T-helper 1 cell (primary cell): ENCODE results near the gene CC2D1A.

Source experiments
- DNase-seq, 5 donors: peaks; one replicate each; pipeline ENCODE4 v3.0.0-alpha.2; 2012 to 2020

CC2D1A gene

DNA sequence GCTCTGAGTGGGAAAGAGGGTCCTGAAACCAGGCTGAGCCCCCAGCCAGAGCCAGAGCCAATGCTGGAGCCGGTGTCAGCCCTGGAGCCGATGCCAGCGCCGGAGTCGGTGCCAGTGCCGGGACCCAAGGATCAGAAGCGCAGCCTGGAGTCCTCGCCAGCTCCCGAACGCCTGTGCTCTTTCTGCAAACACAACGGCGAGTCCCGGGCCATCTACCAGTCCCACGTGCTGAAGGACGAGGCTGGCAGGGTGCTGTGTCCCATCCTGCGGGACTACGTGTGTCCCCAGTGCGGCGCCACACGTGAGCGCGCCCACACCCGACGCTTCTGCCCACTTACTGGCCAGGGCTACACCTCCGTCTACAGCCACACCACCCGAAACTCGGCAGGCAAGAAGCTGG lies 28.7 kb upstream of the CC2D1A start:
- no peak for DNase-seq

DNA sequence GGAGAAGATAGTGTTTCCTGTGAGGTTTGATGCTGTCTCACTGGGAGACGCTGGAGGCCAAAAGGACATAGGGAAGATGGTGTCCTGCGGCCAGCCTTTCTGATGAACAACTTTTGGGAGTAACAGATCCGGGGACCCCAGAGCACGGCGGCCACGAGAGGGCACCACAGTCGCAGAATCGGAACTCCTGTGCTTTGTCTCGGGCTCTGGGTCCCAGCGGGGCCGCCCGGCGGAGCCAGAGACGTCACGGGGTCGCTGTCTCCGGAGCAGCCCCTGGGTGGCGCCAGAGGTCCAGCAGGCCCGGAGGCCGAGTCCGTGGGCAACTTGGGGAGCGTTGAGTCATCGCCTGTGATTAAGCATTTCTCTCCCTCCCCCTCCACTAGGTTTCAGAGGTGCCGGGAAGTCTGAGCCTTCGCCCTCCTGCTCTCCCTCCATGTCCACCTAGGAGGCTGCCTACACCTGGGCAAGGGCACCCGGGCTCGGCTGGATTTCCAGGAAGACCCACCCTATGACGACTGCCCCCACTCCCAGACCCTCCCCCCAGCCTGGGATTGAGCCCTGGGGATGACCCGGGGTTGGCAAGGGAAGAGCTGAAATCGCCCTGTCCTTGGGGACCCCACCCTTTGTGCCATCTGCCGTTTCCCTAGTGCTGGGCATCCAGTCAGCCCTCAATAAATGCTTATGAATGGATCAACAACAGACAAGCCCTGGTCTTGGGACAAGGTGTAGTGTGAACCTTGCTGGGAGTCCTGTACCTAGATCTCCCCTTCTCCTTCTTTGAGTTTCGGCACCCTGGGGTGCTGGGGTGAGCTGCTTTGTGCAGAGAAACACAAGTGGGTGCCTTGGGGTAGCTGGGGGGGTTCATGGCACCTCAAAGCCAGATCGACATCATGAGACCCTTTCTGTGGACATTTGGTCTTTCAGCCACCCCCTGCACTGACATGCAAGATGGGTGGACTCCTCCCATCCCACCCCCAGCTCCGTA lies 25.6 kb upstream of the CC2D1A start:
- DNase-seq: peak; percentile 94 to 97 (median 96)

DNA sequence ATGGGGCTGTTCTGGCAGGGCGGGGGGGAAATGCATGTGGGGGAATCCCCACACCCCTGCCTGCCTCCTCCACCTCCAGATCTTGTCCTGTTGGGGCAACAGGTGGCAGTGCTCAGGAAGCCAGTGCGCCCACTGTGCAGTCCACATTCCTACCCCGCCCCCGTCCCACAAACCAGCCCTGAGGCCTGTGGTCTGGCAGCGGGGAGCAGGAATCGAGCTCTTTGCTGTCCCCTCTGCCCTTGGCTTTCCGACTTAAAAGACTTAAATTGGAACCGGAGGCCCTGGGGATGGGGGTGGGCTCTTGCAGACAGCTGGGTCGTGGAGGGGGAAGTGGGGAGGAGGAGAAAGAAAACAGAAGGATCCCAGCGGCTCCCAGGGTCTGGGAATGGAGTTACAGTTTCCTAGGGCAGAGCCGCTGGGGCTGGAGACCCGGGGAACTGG lies 24.7 kb upstream of the CC2D1A start:
- DNase-seq: peak in 2 of 5 donors; percentile 19 to 36

DNA sequence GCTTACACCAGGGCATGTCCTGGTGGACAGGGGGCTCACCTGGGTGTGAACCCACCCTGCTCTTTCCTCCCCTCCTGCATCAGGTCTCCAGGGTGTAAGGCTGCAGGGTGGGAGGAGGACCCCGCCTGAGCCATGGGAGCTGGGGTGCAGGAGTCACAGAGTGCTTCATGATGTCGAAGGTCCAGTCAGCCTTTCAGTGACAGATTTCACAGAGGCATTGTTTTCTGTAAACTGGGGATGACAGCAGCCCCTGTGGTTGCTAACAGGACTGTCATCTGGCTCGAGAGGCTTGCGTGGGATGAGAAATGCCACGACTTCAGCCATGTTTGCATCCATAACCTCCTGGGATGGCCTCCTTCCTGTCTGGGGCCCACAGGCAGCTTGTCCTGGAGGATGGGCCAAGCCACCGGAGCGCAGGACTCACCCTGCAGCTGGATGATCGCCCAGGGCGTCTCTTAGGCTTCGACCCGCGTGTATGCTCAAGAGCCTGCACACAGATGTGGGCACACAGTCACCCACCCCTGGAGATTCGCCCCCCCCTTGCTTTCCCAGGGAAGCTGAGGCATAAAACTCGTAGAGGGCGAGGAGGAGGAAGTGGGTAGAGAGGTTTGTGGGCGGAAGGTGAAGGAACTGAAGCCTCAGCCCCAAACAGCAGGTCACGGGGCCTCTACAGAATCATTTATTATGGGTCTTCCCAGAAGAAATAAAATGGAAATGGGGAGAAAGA lies 24.1 kb upstream of the CC2D1A start:
- DNase-seq: peak in 2 of 5 donors; percentile 25 to 63

DNA sequence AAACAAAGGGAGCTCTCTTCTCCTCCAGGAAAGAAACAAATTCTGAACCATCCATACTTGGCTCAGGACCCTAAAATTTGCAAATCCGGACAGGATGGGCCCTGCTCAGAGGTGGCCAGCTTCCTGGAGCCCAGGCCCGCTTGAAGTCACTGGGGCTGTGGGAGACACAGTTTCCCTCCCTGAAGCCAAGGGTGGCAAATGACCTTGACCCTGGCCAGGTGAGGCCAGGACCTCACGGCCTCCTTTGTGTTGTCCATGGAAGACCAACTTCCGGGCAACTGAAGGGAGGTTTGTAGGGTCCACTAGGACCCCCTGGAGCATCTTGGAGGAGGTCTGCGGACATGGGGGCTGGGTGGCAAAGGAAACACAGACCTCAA lies 23.6 kb upstream of the CC2D1A start:
- DNase-seq: no peak

DNA sequence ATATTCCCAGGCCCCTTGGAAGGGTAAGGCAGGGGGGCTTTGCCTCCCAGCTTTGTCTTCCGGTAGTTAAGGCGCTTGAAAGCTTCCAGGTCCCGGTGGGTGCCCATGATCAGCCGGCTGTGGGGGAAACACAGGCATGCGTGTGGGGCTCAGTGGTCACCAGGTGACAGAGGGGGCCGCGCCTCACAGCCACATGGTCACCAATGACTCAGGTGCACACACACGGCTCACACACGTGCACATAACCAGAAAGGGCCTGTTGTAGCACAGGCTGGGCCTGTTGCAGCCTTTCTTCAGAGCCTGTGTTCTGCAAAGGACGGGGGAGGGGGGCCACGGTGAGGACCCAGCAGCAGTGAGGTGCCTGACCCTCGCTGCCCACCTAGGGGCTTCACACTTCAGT lies 23.2 kb upstream of the CC2D1A start:
- DNase-seq: no peak

DNA sequence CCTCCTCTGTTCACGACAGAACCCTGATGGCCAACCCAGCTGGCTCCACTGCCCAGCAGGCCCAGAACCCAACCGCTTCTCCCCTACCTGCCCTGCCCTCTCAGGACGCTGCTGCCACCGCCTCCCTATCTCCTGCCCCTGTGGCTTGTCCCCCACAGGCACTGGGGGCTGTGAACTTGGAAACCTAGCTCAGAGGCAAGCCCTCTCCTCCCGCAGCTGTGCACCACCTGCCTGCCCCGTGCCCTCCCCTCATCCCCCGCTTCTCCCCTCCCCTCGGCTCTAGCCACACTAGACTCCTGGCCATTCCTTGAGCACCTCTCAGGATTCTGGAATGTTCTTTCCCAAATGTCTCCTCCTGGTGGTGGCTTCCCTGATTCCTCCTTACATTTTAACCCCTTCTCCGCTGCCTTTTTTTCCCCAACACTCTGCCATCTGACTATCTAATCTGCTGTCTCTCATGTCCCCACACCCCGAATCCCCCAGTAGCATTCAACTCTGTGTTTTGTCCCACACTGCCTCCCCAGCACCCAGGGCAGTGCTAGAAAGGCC lies 22.4 kb upstream of the CC2D1A start:
- no peak for DNase-seq

DNA sequence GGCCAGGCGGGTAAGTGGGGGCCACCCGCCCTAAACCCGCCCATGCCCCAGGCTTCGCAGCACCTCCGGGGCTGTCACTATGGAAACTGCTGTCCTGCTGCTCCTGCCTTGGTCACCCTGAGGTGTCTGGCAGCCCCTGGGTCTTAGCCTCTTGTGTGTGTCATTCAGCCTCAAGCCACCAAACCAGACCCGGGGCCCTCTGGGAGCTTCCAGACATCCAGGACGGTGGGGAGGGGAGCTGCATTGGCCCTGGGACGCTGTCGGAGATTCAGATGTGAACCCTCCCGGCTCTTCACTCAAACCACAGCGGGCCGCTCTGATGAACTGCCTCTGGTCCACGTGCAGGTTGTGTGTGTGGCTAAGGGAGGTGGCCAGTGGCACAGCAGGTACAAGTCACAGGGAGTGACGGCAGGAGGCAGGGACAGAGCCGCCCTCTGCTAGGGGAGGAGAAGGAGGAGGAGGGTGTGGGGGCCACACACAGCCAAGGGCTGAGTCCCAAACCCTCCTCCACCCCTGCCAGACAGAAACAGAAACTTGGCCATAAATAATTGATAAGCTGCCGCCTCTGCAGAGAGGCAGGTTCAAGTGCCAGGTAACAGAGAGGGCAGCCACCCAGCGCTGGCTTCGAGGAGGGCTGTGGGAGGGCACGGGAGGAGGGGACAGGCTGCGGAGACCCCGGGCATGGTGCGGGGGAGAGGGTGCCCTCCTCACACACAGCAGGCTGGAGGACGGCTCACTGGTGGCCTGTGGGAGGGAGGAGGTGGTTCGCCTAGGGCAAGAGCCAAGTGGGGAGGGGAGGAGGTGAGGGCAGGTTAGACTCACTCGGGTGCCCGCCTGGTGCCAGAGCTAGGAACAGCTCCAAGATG lies 21.0 kb upstream of the CC2D1A start:
- no peak for DNase-seq

DNA sequence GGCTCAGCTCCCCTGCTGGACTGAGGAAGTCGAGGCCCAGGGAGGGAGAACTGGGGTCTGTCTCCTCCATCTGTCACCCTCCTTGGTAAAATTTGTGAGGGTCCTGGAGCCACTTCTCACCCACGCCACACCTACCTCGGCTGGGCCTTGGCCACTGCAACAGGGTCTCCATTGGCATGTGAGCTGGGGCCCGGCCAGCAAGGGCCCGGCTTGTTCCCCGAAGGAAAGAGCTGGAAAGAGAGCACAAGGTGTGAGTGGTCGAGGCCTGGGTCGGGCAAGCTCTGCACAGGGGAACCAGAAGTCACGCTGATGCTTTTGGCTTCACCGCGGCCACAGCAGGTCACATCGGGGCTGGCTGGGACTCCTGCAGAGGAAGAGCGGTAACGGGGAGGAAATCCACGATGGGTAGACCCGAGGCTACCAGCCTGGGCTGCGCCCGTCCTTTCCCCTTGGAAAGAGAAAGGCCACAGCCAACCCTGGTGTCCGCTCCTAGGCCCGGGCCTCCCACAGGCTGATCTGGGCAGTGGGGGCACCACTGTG lies 20.1 kb upstream of the CC2D1A start:
- no peak for DNase-seq

DNA sequence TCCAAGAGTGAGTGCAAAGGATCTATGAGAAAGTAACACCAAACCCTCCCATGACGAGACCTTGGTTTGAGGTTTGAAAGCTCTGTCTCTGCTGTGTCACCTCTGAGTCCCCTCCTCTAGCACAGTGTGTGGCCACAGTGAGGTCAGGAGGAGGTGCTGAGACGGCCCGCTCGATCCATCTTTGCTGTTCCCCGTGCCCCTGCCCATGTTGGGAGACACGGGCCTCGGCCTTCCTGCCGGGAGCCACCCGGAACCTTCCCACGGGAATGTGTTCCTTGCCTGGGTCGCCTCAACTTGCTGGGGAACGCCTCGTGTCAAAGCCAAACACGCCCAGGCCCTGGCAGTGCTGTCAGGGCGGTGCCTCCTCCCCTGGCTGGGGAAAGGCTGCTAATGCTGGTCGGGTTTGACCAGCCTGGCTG lies 19.0 kb upstream of the CC2D1A start:
- DNase-seq: no peak

DNA sequence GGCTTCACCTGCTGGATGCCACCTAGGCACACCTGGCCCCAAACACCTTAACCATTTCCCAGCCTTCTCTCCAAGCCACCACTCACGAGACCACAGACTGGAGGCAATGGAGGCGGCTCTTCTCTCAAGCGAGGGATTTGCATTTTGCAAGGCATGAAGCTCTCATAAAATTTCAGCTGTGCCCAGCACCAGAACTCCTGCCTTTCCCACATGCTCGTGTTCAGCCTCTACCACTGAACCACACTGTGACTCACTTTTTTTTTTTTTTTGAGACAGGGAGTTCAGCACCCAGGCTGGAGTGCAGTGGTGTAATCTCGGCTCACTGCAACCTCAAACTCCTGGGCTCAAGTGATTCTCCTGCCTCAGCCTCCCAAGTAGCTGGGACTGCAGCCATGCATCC lies 18.5 kb upstream of the CC2D1A start:
- no peak for DNase-seq

DNA sequence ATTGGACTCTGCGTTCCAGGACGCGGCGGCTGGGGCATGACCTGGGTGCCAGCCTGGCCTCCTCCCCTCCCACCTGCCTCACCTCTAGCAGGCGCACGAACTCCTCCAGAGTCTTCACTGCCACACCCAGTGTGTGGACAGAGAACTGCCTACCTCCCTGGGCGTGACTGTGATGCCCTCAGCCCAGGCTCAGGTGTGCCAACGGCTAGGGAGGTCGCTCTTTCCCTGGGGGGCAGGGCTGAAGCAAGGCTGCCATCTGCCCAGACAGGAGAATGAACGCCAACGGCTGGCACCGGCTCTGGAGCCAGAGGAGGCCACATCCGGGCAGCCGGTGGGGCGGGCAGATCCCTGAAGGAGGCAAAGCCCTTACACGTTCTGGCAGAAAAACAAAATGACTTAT lies 17.7 kb upstream of the CC2D1A start:
- DNase-seq: no peak

DNA sequence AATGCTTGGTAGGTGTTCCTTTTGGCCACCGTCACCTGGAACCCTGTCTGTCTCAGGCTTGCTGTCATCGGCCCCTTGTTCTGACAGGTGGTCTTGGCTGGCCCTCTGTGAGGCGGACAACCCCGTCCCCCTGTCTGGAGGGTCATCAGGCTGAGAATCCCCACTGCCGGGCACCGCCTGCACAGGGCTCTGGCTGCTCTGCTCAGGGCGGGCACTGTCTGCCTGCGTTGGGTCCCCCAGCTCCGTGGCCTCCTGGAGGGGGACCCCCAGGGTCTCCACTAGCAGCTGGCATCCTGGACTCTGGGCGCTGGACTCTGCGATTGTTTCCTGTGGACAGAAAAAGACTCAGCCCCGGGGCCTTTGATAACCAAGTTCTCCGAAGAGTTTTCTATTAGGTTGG lies 15.9 kb upstream of the CC2D1A start:
- no peak for DNase-seq

DNA sequence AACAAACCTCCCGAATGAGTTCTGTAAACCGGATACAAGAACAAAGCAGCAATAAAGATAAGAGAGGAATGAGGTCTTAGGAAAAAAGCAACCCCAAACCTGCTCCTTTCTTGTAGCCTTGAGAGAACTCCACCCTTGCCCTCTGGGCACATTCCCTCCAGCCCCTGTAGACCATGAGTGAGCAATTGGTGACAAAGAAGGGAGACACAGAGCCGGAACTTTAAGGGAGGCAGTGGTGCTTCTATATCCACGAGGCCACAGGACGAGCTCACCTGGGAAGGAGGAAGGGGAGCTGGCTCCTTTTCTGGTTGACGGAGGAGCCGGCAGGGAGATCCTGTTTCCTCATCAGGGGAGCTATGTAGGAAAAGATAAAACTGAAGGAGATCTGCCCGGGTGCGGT lies 13.1 kb upstream of the CC2D1A start:
- no peak for DNase-seq

DNA sequence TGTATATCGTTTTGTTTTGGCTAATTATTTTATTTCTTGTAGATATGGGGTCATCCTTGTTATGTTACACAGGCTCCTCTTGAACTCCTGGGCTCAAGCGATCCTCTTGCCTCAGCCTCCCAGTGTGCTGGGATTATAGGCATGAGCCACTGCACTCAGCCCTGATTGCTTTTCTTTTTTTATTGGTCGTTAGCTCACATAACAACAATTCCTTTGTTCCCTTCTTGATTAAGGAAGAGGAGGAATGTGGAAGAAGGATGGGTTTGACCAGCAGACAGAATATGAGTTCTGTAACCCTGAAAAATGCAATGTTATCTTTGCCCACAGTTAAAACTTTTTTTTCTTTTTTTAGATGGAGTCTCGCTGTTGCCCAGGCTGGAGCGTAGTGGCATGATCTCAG lies 11.4 kb upstream of the CC2D1A start:
- DNase-seq: no peak

DNA sequence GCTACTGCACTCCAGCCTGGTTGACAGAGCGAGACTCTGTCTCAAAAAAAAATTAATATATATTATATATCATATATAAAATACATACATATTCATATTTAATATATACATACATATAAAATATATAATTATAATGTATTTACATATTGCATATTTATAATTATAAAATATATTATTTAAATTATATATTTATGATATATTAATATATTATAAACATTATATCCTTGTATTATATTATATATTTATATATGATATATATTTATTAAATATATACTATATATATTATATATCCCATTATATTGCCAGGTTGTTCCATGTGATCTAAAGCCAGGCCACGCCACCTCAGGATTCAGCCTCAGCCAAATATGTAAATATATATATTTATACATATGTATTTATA lies 9.8 kb upstream of the CC2D1A start:
- no peak for DNase-seq

DNA sequence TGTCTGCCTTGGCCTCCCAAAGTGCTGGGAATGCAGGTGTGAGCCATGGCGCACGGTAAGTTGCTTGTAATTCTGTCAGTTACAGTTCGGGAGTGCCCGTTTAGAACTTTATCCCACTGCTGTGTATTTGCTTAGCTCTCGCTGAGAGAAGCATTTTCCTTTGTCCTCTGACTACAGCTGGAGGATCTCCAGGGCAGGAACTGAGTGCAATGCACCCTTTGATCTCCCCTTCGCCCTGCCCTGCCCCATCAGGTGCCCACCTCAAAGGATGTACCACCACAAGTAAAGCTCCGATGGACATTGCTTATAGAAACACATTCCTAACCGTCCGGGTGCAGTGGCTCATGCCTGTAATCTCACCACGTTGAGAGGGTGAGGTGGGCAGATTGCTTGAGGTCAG lies 6.6 kb upstream of the CC2D1A start:
- DNase-seq: no peak

DNA sequence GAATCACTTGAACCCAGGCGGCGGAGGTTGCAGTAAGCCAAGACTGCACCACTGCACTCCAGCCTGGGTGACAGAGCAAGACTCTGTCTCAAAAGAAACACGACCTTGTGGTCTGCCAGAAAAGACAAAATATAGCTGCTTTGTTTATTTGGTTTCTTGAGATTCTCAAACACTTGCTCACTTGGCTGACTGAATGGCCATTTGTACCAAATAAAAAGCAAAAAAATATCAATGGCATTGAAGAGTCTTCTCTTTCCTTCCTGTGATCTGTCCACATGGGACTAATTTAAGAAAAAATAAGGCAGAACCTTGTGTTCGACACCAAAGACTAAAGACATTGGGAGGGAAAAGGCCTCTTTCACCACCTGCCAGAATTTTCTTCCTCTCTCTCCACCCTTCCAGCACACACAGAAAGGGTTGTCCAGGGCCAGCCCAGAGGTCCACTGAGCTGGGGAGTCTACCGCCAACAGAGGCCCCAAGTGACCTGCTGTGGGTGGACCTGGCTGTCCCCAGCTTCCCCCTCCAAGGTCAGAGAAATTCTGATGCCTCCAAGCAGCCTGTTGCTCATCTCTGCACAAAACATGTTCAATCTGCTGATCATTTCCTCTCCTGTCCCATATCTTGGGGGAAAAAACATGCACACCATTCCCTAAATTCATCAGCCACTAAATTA lies 6.0 kb upstream of the CC2D1A start:
- no peak for DNase-seq

DNA sequence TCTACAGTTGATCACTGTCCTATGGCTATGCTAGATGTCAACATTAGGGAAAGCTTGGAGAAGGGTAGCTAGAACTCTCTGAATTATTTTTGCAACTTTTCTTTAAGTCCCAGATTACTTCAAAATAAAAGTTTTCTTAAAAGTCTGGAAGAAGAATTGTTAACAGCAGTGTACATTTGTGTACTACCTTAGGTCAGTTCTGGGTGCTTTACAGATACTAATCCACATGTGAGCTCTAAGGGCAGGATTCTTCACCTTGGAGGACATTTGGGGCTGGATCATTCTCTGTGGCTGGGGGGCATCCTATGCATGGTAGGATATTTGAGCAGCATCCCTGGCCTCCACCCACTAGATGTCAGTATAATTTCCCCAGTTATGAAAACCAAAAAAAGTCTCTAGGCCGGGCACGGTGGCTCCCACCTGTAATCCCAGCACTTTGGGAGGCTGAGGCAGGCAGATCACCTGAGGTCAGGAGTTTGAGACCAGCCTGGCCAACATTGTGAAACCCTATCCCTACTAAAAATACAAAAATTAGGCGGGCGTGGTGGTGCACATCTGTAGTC lies 2.9 kb upstream of the CC2D1A start:
- peak in 2 of 5 donors; percentile 15 to 42 for DNase-seq

DNA sequence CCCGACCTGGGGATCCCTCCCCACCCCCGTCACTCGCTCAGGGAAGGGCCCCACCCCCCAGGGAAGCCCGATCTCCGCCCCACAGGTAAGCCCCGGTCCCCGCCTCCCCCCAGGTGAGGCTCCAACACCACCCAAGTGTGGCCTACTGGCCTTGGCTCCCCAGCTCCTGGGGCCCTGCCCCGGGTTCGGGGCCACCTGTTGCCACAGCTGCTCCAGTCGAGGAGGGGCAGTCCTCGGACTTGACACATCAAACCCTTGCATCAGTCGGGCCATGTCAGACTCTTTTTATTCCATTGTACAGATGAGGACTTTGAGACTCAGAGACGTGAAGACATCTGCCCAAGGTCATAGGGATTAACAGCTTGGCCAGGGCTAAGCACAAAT lies 512 bp downstream of the CC2D1A start:
- peak in 2 of 5 donors; percentile 18 to 25 for DNase-seq

DNA sequence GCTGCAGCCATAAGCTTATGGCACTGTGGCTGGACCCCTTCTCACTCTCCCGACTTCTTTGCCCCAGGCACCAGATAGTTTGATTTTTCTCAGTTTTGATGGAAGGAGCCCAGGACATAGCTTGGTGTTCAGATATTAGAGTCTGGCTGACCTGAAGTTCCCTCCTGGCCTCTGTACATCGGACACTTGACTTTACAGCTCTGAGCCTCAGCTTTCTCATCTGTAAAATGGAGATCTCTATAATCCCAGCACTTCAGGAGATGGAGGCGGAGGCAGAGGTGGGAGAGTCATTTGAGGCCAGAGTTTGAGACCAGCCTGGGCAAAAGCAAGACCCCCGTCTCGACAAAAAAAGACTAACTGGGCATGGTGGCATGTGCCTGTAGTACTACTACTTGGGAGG lies 909 bp downstream of the CC2D1A start:
- no peak for DNase-seq
